Measurements from ENCODE around the gene TBRG4. TPM values are rescaled to one million over a fixed set of nuclear protein-coding genes. Genes with fewer than 3 reads are reported as not detected.
A peak's percentile ranks its signal among the peaks of the same experiment; 100 is the strongest.

Gene TBRG4
- total and polyA plus RNA-seq, 2 donors from 2014 or later, result 45.7 to 67.8 TPM

- Histone ChIP-seq H3K36me3 (ENCODE audit: control insufficient read depth in 2 of 3, insufficient read depth in 3 of 3, low read length in 3 of 3) (peaks cover 0 to 26% (median 18%) of the 10 kb centered on the region in 3 donors), H3K9me3 (ENCODE audit: control insufficient read depth in 2 of 3, insufficient read depth in 1 of 3, low read length in 3 of 3) (no peaks in the 10 kb centered on the region), H3K27me3 (ENCODE audit: control insufficient read depth, insufficient read depth, low read length) (no peaks in the 10 kb centered on the region), H3K4me3 (ENCODE audit: low read length in 3 of 3) (no peak overlapping the region), H3K27ac (ENCODE audit: low read depth in 2 of 2, low read length in 2 of 2) (no peak overlapping the region), H3K4me1 (ENCODE audit: control insufficient read depth in 2 of 3, insufficient read depth in 2 of 3, low read depth in 1 of 3, low read length in 3 of 3) (no peaks in the 10 kb centered on the region), H3K9ac (ENCODE audit: low read length in 3 of 3) (no peak overlapping the region)
- FAIRE-seq (no peak), DNase-seq (peak in 1 of 5 donors; percentile 21)
- intact Hi-C loops (cut with DNase I), result no loop called here
- no peak for TF ChIP-seq CTCF (IDR thresholded peaks at IDR 0.05; ENCODE audit: borderline replicate concordance, extremely low read depth, insufficient read depth)
These were observed 36.2 kb downstream of the TBRG4 start for GRCh38 chr7:45075355-45075644.

- intact Hi-C loops (cut with DNase I), result no loop called here
- no peaks in the 10 kb centered on the region for H3K9me3 ChIP-seq (ENCODE audit: control insufficient read depth in 2 of 3, insufficient read depth in 1 of 3, low read length in 3 of 3)
- H3K9ac ChIP-seq (ENCODE audit: low read length in 3 of 3), result no peak overlapping the region
- H3K27me3 ChIP-seq (ENCODE audit: control insufficient read depth, insufficient read depth, low read length), result no peaks in the 10 kb centered on the region
- DNase-seq (peak in 1 of 5 donors; percentile 11), FAIRE-seq (no peak)
- no peak overlapping the region for H3K27ac ChIP-seq (ENCODE audit: low read depth in 2 of 2, low read length in 2 of 2)
- no peak for TF ChIP-seq CTCF (IDR thresholded peaks at IDR 0.05; ENCODE audit: borderline replicate concordance, extremely low read depth, insufficient read depth)
- no peaks in the 10 kb centered on the region for H3K4me1 ChIP-seq (ENCODE audit: control insufficient read depth in 2 of 3, insufficient read depth in 2 of 3, low read depth in 1 of 3, low read length in 3 of 3)
- no peak overlapping the region for H3K4me3 ChIP-seq (ENCODE audit: low read length in 3 of 3)
- H3K36me3 ChIP-seq (ENCODE audit: control insufficient read depth in 2 of 3, insufficient read depth in 3 of 3, low read length in 3 of 3), result peaks cover 0 to 29% (median 18%) of the 10 kb centered on the region in 3 donors
These were observed 36.8 kb downstream of the TBRG4 start for GRCh38 chr7:45074528-45075354.

GRCh38 chr7:45073786-45074527, 37.5 kb downstream of the TBRG4 start:
- no peaks in the 10 kb centered on the region for H3K27me3 ChIP-seq (ENCODE audit: control insufficient read depth, insufficient read depth, low read length)
- DNase-seq (no peak), FAIRE-seq (no peak)

More at GRCh38 chr7:45073786-45074527, 37.5 kb downstream of the TBRG4 start:
- no peak overlapping the region for H3K27ac ChIP-seq (ENCODE audit: low read depth in 2 of 2, low read length in 2 of 2)
- peaks cover 0 to 34% (median 24%) of the 10 kb centered on the region in 3 donors for H3K36me3 ChIP-seq (ENCODE audit: control insufficient read depth in 2 of 3, insufficient read depth in 3 of 3, low read length in 3 of 3)
- intact Hi-C loops (cut with DNase I), result no loop called here
- H3K4me3 ChIP-seq (ENCODE audit: low read length in 3 of 3), result no peak overlapping the region
- TF ChIP-seq CTCF (IDR thresholded peaks at IDR 0.05; ENCODE audit: borderline replicate concordance, extremely low read depth, insufficient read depth), result no peak
- H3K9me3 ChIP-seq (ENCODE audit: control insufficient read depth in 2 of 3, insufficient read depth in 1 of 3, low read length in 3 of 3), result no peaks in the 10 kb centered on the region
- no peak overlapping the region for H3K9ac ChIP-seq (ENCODE audit: low read length in 3 of 3)
- no peaks in the 10 kb centered on the region for H3K4me1 ChIP-seq (ENCODE audit: control insufficient read depth in 2 of 3, insufficient read depth in 2 of 3, low read depth in 1 of 3, low read length in 3 of 3)
